H1 (cell line): ENCODE results near the gene KCNIP3.

ENCODE experiments used
- CEBPB ChIP-seq: IDR thresholded peaks from 2 replicates; pipeline ENCODE4 v1.6.1; 2012; ENCODE audit warnings: low read depth, low read length
- SRF ChIP-seq: IDR thresholded peaks from 2 replicates; pipeline ENCODE4 v1.6.1; 2011; ENCODE audit warnings: mild to moderate bottlenecking, low read depth, low read length, moderate library complexity
- TF ChIP-seq, protein P1 (sequence below), 3 experiments: IDR thresholded peaks; 1 replicate in 2 of 3; 2 replicates in 1 of 3; pipeline versions ENCODE4 v1.5.1 to v1.6.1; 2011; ENCODE audit warnings: low read length in 3 of 3, mild to moderate bottlenecking in 3 of 3, inconsistent platforms in 2 of 3, low read depth in 1 of 3, moderate library complexity in 1 of 3; ENCODE audit not compliant: insufficient read depth in 1 of 3; ENCODE audit errors: control extremely low read depth in 1 of 3

DNA sequence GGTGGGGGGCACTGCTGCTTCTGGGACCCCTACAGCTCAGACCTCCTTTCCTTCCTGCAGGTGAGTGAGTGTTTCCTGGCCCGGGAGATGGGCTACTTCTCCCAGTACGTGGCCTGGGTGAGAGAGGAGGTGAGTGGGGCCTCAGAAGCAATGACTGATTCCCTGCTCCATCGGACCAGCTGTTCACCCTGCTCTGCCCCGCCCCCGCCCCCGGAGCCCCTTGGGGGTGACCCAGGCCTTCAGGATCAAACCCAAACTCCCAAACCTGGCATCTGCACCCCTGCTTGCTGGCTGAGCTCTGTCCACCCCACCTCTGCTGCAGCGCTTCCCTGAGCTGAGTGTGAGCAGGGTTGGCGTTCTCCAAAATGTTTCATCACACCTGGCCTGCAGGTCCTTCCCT, 9.8 kb upstream of the KCNIP3 start:
- TF ChIP-seq CEBPB (no peak), SRF (no peak)
- TF ChIP-seq, protein P1, sequence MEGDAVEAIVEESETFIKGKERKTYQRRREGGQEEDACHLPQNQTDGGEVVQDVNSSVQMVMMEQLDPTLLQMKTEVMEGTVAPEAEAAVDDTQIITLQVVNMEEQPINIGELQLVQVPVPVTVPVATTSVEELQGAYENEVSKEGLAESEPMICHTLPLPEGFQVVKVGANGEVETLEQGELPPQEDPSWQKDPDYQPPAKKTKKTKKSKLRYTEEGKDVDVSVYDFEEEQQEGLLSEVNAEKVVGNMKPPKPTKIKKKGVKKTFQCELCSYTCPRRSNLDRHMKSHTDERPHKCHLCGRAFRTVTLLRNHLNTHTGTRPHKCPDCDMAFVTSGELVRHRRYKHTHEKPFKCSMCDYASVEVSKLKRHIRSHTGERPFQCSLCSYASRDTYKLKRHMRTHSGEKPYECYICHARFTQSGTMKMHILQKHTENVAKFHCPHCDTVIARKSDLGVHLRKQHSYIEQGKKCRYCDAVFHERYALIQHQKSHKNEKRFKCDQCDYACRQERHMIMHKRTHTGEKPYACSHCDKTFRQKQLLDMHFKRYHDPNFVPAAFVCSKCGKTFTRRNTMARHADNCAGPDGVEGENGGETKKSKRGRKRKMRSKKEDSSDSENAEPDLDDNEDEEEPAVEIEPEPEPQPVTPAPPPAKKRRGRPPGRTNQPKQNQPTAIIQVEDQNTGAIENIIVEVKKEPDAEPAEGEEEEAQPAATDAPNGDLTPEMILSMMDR (IDR thresholded peaks at IDR 0.05; ENCODE audit: control extremely low read depth in 1 of 3, insufficient read depth in 1 of 3, low read depth in 1 of 3, low read length in 3 of 3): no peak
